ENCODE data around the gene GMPS. TPM values are rescaled to one million over a fixed set of nuclear protein-coding genes. Genes with fewer than 3 reads are reported as not detected.

GMPS gene
- total and polyA plus RNA-seq, 2 donors from 2014 or later = 21.1 to 43.9 TPM

- Histone ChIP-seq H3K27me3 (ENCODE audit: control insufficient read depth, insufficient read depth, low read length) (no peaks in the 10 kb centered on the region), H3K27ac (ENCODE audit: low read depth in 2 of 2, low read length in 2 of 2) (peak overlapping the region; percentile 96 to 97), H3K9ac (ENCODE audit: low read length in 3 of 3) (peak overlapping the region; percentile 72 to 89 (median 78)), H3K36me3 (ENCODE audit: control insufficient read depth in 2 of 3, insufficient read depth in 3 of 3, low read length in 3 of 3) (no peaks in the 10 kb centered on the region), H3K9me3 (ENCODE audit: control insufficient read depth in 2 of 3, insufficient read depth in 1 of 3, low read length in 3 of 3) (no peaks in the 10 kb centered on the region), H3K4me3 (ENCODE audit: low read length in 3 of 3) (peak overlapping the region; percentile 54 to 83 (median 69)), H3K4me1 (ENCODE audit: control insufficient read depth in 2 of 3, insufficient read depth in 2 of 3, low read depth in 1 of 3, low read length in 3 of 3) (peaks cover 0 to 10% (median 6%) of the 10 kb centered on the region in 3 donors)
- no peak for TF ChIP-seq CTCF (IDR thresholded peaks at IDR 0.05; ENCODE audit: borderline replicate concordance, extremely low read depth, insufficient read depth)
- DNase-seq (peak in 1 of 5 donors; percentile 58), FAIRE-seq (no peak)
- intact Hi-C loops (cut with DNase I) = no loop called here
Observed at GRCh38 chr3:155871746-155872158, 1.3 kb downstream of the GMPS start.

- no peaks in the 10 kb centered on the region for H3K27me3 ChIP-seq (ENCODE audit: control insufficient read depth, insufficient read depth, low read length)
- H3K4me1 ChIP-seq (ENCODE audit: control insufficient read depth in 2 of 3, insufficient read depth in 2 of 3, low read depth in 1 of 3, low read length in 3 of 3) = peaks cover 0 to 10% (median 6%) of the 10 kb centered on the region in 3 donors
- no peaks in the 10 kb centered on the region for H3K36me3 ChIP-seq (ENCODE audit: control insufficient read depth in 2 of 3, insufficient read depth in 3 of 3, low read length in 3 of 3)
- H3K9ac ChIP-seq (ENCODE audit: low read length in 3 of 3) = no peak overlapping the region
- intact Hi-C loops (cut with DNase I) = no loop called here
- no peak overlapping the region for H3K27ac ChIP-seq (ENCODE audit: low read depth in 2 of 2, low read length in 2 of 2)
- FAIRE-seq = no peak
- H3K9me3 ChIP-seq (ENCODE audit: control insufficient read depth in 2 of 3, insufficient read depth in 1 of 3, low read length in 3 of 3) = no peaks in the 10 kb centered on the region
- TF ChIP-seq CTCF (IDR thresholded peaks at IDR 0.05; ENCODE audit: borderline replicate concordance, extremely low read depth, insufficient read depth) = no peak
- H3K4me3 ChIP-seq (ENCODE audit: low read length in 3 of 3) = no peak overlapping the region
- no peak for DNase-seq
Observed at GRCh38 chr3:155872904-155873646, 2.6 kb downstream of the GMPS start.

- Histone ChIP-seq H3K27ac (ENCODE audit: low read depth in 2 of 2, low read length in 2 of 2) (no peak overlapping the region), H3K9ac (ENCODE audit: low read length in 3 of 3) (no peak overlapping the region), H3K4me1 (ENCODE audit: control insufficient read depth in 2 of 3, insufficient read depth in 2 of 3, low read depth in 1 of 3, low read length in 3 of 3) (peaks cover 0 to 10% (median 3%) of the 10 kb centered on the region in 3 donors), H3K9me3 (ENCODE audit: control insufficient read depth in 2 of 3, insufficient read depth in 1 of 3, low read length in 3 of 3) (no peaks in the 10 kb centered on the region), H3K36me3 (ENCODE audit: control insufficient read depth in 2 of 3, insufficient read depth in 3 of 3, low read length in 3 of 3) (no peaks in the 10 kb centered on the region), H3K4me3 (ENCODE audit: low read length in 3 of 3) (no peak overlapping the region), H3K27me3 (ENCODE audit: control insufficient read depth, insufficient read depth, low read length) (no peaks in the 10 kb centered on the region)
- FAIRE-seq (no peak), DNase-seq (no peak)
- intact Hi-C loops (cut with DNase I) = no loop called here
- no peak for TF ChIP-seq CTCF (IDR thresholded peaks at IDR 0.05; ENCODE audit: borderline replicate concordance, extremely low read depth, insufficient read depth)
Observed at GRCh38 chr3:155876037-155876436, 5.6 kb downstream of the GMPS start.
